Neuronal stem cell (in vitro differentiated cells): ENCODE measurements around the gene PPBP. TPM values are rescaled to one million over a fixed set of nuclear protein-coding genes. Genes with fewer than 3 reads are reported as not detected.

Source experiments
- DNase-seq: peaks from one replicate; pipeline ENCODE4 v3.0.0-alpha.2; 2013; ENCODE audit warnings: low spot score
- H2AFZ ChIP-seq: one replicate; pipeline ENCODE4 v1.6.1; 2013; ENCODE audit warnings: mild to moderate bottlenecking, low read length, inconsistent platforms
- H2AK5ac ChIP-seq: 2 replicates; pipeline ENCODE4 v1.6.1; 2013; ENCODE audit warnings: low read depth, mild to moderate bottlenecking, inconsistent platforms, low read length, moderate library complexity, mixed read lengths
- H2BK120ac ChIP-seq: 2 replicates; pipeline ENCODE4 v1.6.1; 2013; ENCODE audit warnings: low read depth, mild to moderate bottlenecking, inconsistent platforms, low read length, moderate library complexity, mixed read lengths
- H2BK12ac ChIP-seq: one replicate; pipeline ENCODE4 v1.6.1; 2013; ENCODE audit warnings: low read length, inconsistent platforms
- H2BK15ac ChIP-seq: 2 replicates; pipeline ENCODE4 v1.6.1; 2013; ENCODE audit warnings: mild to moderate bottlenecking, low read length, inconsistent platforms, mixed read lengths
- H2BK5ac ChIP-seq: one replicate; pipeline ENCODE4 v1.6.1; 2013; ENCODE audit warnings: inconsistent platforms, mild to moderate bottlenecking, low read length, moderate library complexity
- H3K14ac ChIP-seq: one replicate; pipeline ENCODE4 v1.6.1; 2013; ENCODE audit warnings: low read length, inconsistent platforms
- H3K18ac ChIP-seq: 2 replicates; pipeline ENCODE4 v1.6.1; 2013; ENCODE audit warnings: low read length, inconsistent platforms
- H3K23ac ChIP-seq: 2 replicates; pipeline ENCODE4 v1.6.1; 2013; ENCODE audit warnings: low read depth, mild to moderate bottlenecking, mixed read lengths, low read length, inconsistent platforms; ENCODE audit not compliant: poor library complexity
- H3K27ac ChIP-seq: replicated peaks from 3 replicates; pipeline ENCODE4 v1.5.1; 2013; ENCODE audit warnings: low read length, inconsistent platforms
- H3K27me3 ChIP-seq, 3 experiments: 2 replicates each; pipeline ENCODE4 v1.6.1; 2013; ENCODE audit warnings: low read length in 3 of 3, mild to moderate bottlenecking in 2 of 3, inconsistent platforms in 1 of 3, low read depth in 1 of 3, mixed read lengths in 1 of 3, moderate library complexity in 1 of 3; ENCODE audit not compliant: control insufficient read depth in 3 of 3, insufficient read depth in 3 of 3
- H3K36me3 ChIP-seq, 2 donors: replicated peaks in 1 of 2; 2 replicates each; pipeline ENCODE4 v1.6.1; 2013; ENCODE audit warnings: low read length in 2 of 2; ENCODE audit not compliant: control insufficient read depth in 2 of 2, insufficient read depth in 2 of 2
- H3K4ac ChIP-seq: 2 replicates; pipeline ENCODE4 v1.6.1; 2013; ENCODE audit warnings: inconsistent platforms, mild to moderate bottlenecking, low read length, moderate library complexity
- H3K4me1 ChIP-seq, 2 donors: 1 replicate in 1 of 2; 2 replicates in 1 of 2; pipeline ENCODE4 v1.6.1; 2013; ENCODE audit warnings: low read length in 2 of 2, low read depth in 1 of 2; ENCODE audit not compliant: control insufficient read depth in 2 of 2, insufficient read depth in 1 of 2
- H3K4me2 ChIP-seq: one replicate; pipeline ENCODE4 v1.6.1; 2013; ENCODE audit warnings: mild to moderate bottlenecking, low read length, inconsistent platforms; ENCODE audit not compliant: insufficient read depth, poor library complexity, severe bottlenecking
- H3K4me3 ChIP-seq, 2 donors: 2 replicates each; pipeline ENCODE4 v1.5.1; 2013; ENCODE audit warnings: low read length in 2 of 2, mild to moderate bottlenecking in 2 of 2, inconsistent platforms in 1 of 2, moderate library complexity in 1 of 2
- H3K79me1 ChIP-seq: one replicate; pipeline ENCODE4 v1.6.1; 2013; ENCODE audit warnings: low read depth, mild to moderate bottlenecking, inconsistent platforms, low read length, moderate library complexity
- H3K9ac ChIP-seq: one replicate; pipeline ENCODE4 v1.6.1; 2013; ENCODE audit warnings: mild to moderate bottlenecking, low read depth, low read length, inconsistent platforms; ENCODE audit not compliant: poor library complexity
- H3K9me3 ChIP-seq, 2 donors: replicated peaks in 1 of 2; 2 replicates each; pipeline versions ENCODE3 to v1.6.1; 2013; ENCODE audit warnings: low read length in 2 of 2, mild to moderate bottlenecking in 2 of 2, inconsistent platforms in 1 of 2, low read depth in 1 of 2, mixed read lengths in 1 of 2, moderate library complexity in 1 of 2; ENCODE audit not compliant: control insufficient read depth in 2 of 2, insufficient read depth in 1 of 2
- H4K8ac ChIP-seq: one replicate; pipeline ENCODE4 v1.6.1; 2013; ENCODE audit warnings: low read depth, mild to moderate bottlenecking, inconsistent platforms, low read length, moderate library complexity
- H4K91ac ChIP-seq: one replicate; pipeline ENCODE4 v1.6.1; 2013; ENCODE audit warnings: low read length, low read depth, mild to moderate bottlenecking, inconsistent platforms; ENCODE audit not compliant: poor library complexity
- WGBS, 2 donors: extraction: QIAGEN DNeasy Blood & Tissue Kit; methylation state at CpG; one replicate each; pipeline ENCODE4 v1.1.7; 2013; ENCODE audit warnings: missing lambda C conversion rate in 2 of 2, mixed read lengths in 1 of 2; ENCODE audit not compliant: insufficient read length in 2 of 2, insufficient replicate concordance in 1 of 2; ENCODE audit errors: extremely low coverage in 2 of 2; 5-methylcytosine and 5-hydroxymethylcytosine counted together
- polyA plus RNA-seq, 2 experiments: library from polyadenylated mRNA; stranded (reverse); fragments of 200-250 nt; gene quantifications; one replicate each; pipeline ENCODE4 v1.2.3, GENCODE V29; 2013

The PPBP gene
- polyA plus RNA-seq (2013, experiment 1 of 2) = not detected
- polyA plus RNA-seq (2013, experiment 2 of 2) = not detected

DNA sequence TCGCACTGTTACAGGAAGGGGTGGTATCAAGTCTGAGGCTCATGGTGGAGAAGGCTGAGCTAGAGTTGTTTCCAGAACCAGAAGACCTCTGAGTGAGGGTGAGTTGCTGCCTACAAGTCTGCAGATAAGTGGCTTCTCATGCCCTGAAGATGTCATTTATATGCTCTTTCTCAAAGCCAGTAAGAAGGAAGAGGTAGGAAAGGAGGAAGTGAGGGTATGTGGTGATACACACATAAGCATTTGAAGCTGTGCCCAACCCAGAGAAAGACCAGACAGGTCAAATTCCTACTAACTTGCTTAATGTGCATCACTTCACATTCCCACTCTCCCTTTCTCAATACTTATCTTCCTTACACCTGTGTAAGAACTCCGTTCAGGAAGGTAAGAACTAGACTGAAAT is at the start of gene PPBP:
TSS of gene PPBP (minus strand) at position 130 of the 400 bp plus-strand sequence. CDS start at position 43, 87 bp downstream.
- H3K4ac ChIP-seq = no peak within 1 kb of the TSS
- H3K9ac ChIP-seq = no peak within 1 kb of the TSS
- H2BK12ac ChIP-seq = no peak within 1 kb of the TSS
- H4K91ac ChIP-seq = no peak within 1 kb of the TSS
- DNase-seq = no peak
- no peak within 1 kb of the TSS for H4K8ac ChIP-seq
- no peaks in the 10 kb centered on the region for H3K36me3 ChIP-seq
- H3K27me3 ChIP-seq = no peaks in the 10 kb centered on the region
- H3K79me1 ChIP-seq = no peaks in the 10 kb centered on the region
- H2AFZ ChIP-seq = no peak within 1 kb of the TSS
- H3K4me2 ChIP-seq = no peak within 1 kb of the TSS
- H2BK15ac ChIP-seq = no peak within 1 kb of the TSS
- H3K9me3 ChIP-seq = no peaks in the 10 kb centered on the region
- H3K4me1 ChIP-seq = no peaks in the 10 kb centered on the region
- no peak within 1 kb of the TSS for H3K4me3 ChIP-seq
- no peak within 1 kb of the TSS for H3K18ac ChIP-seq
- H3K23ac ChIP-seq = no peak within 1 kb of the TSS
- no CpG with 5 or more reads among the region's 2 CpGs for WGBS, 2 donors
- H2BK120ac ChIP-seq = no peak within 1 kb of the TSS
- no peak within 1 kb of the TSS for H2BK5ac ChIP-seq
- no peak within 1 kb of the TSS for H3K14ac ChIP-seq
- H3K27ac ChIP-seq = no peak within 1 kb of the TSS
- no peak within 1 kb of the TSS for H2AK5ac ChIP-seq

GRCh38 chr4:74037076-74037955 is 49.3 kb upstream of the PPBP start:
- WGBS, 2 donors = no CpG with 5 or more reads among the region's 4 CpGs
- no peaks in the 10 kb centered on the region for H3K79me1 ChIP-seq

GRCh38 chr4:74033739-74034138 is 45.7 kb upstream of the PPBP start:
- Histone ChIP-seq H3K4me1 (peaks cover 2 to 3% of the 10 kb centered on the region in 2 donors), H3K4me3 (no peak overlapping the region), H4K8ac (no peak overlapping the region), H3K9me3 (no peaks in the 10 kb centered on the region), H2BK15ac (no peak overlapping the region), H3K79me1 (no peaks in the 10 kb centered on the region), H3K18ac (no peak overlapping the region), H3K23ac (no peak overlapping the region), H3K14ac (no peak overlapping the region), H4K91ac (no peak overlapping the region), H2BK5ac (no peak overlapping the region), H3K9ac (no peak overlapping the region), H2AFZ (no peak overlapping the region), H2AK5ac (no peak overlapping the region), H3K27ac (no peak overlapping the region), H3K36me3 (no peaks in the 10 kb centered on the region), H3K27me3 (peaks cover 0 to 3% (median 0%) of the 10 kb centered on the region in 3 experiments), H3K4ac (no peak overlapping the region), H2BK12ac (no peak overlapping the region), H3K4me2 (no peak overlapping the region), H2BK120ac (no peak overlapping the region)
- no peak for DNase-seq

More at GRCh38 chr4:74037076-74037955, 49.3 kb upstream of the PPBP start:
- Histone ChIP-seq H4K91ac (no peak overlapping the region), H3K4me1 (peaks cover 3 to 9% of the 10 kb centered on the region in 2 donors), H3K18ac (no peak overlapping the region), H3K27ac (no peak overlapping the region), H3K14ac (no peak overlapping the region), H2AK5ac (no peak overlapping the region), H3K4me3 (peak overlapping the region in 1 of 2 donors; percentile 54), H2BK120ac (no peak overlapping the region), H2BK15ac (no peak overlapping the region), H3K4ac (no peak overlapping the region), H3K9me3 (no peaks in the 10 kb centered on the region), H3K9ac (no peak overlapping the region), H4K8ac (no peak overlapping the region), H2BK5ac (no peak overlapping the region), H2BK12ac (no peak overlapping the region), H3K23ac (no peak overlapping the region), H3K4me2 (no peak overlapping the region), H3K27me3 (peaks cover 0 to 3% (median 0%) of the 10 kb centered on the region in 3 experiments), H2AFZ (peak overlapping the region; percentile 95), H3K36me3 (no peaks in the 10 kb centered on the region)
- no peak for DNase-seq

GRCh38 chr4:74032064-74032463 is 44.1 kb upstream of the PPBP start:
- H3K27ac ChIP-seq = no peak overlapping the region
- H3K4ac ChIP-seq = no peak overlapping the region
- H3K9me3 ChIP-seq = no peaks in the 10 kb centered on the region
- no peak overlapping the region for H3K18ac ChIP-seq
- no peak for DNase-seq
- no peak overlapping the region for H3K14ac ChIP-seq
- no peak overlapping the region for H3K4me2 ChIP-seq
- no peak overlapping the region for H3K23ac ChIP-seq
- H3K27me3 ChIP-seq = peaks cover 0 to 3% (median 0%) of the 10 kb centered on the region in 3 experiments
- no peak overlapping the region for H2BK5ac ChIP-seq
- no peak overlapping the region for H4K8ac ChIP-seq
- no peak overlapping the region for H2AK5ac ChIP-seq
- no peak overlapping the region for H3K4me3 ChIP-seq
- no peak overlapping the region for H4K91ac ChIP-seq
- peaks cover under 1% of the 10 kb centered on the region in 2 donors for H3K4me1 ChIP-seq
- no peak overlapping the region for H2BK12ac ChIP-seq
- H2BK120ac ChIP-seq = no peak overlapping the region
- no peak overlapping the region for H2AFZ ChIP-seq
- H3K9ac ChIP-seq = no peak overlapping the region
- H2BK15ac ChIP-seq = no peak overlapping the region
- H3K36me3 ChIP-seq = no peaks in the 10 kb centered on the region
- H3K79me1 ChIP-seq = no peaks in the 10 kb centered on the region
